Activated CD4-positive, alpha-beta T cell treated with anti-CD3 and anti-CD28 coated beads, Interleukin-2, Interleukin-6, amounts not matched to agents 100 ng/mL and 50 ng/mL, durations not matched to agents 16 hours and 8 hours (primary cell): Measurements from ENCODE around the gene CREB5.

Experiments used
- DNase-seq: peaks from one replicate; pipeline ENCODE4 v3.0.0-alpha.2; 2020

Gene CREB5

DNA sequence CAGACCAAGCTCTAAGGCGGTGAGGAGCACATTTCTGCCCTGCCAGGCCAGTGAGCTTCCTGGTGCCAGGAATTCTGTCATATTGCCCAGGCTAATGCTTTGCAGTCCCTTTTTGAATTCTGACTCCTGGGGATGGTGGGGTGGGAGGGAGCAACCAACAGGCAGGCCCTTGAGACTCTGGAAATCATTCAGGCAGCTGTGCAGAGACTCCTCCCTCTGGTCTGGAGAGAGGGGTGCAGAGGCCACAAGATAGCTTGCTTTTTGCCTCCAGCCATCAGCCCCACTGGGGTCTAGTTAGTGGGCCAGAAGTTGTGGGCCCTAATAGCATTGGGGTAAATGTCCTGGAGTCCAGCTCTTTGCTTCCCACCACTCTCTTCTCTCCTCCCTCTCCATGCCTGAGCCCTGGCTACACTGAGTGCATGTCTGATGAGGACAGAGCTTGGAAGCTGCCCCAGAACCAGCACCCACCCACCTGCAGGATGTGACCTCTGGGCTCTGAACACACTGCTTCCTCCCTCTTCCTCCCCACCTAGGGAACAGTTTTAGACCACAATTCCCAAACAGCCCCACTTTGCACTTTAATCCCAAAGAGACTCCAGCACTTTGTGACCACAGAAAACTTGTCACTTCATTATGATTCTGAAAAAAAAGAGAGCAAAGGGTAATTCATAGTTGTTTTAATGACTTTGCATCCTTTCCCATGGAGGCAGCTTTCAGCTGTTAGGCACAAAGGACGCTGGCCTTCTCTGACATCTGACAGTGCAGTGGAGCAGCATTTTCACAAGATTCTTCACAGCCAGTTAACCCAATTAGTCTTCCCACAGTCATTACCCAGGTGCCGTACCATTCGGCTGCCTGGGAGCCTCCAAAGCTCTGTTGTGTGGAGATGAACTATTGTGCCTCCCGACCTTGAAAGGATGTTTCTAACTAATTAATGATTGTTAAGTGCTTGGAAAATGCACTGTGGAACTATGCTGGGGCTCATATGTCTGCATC lies 283.3 kb downstream of the CREB5 start:
- no peak for DNase-seq

DNA sequence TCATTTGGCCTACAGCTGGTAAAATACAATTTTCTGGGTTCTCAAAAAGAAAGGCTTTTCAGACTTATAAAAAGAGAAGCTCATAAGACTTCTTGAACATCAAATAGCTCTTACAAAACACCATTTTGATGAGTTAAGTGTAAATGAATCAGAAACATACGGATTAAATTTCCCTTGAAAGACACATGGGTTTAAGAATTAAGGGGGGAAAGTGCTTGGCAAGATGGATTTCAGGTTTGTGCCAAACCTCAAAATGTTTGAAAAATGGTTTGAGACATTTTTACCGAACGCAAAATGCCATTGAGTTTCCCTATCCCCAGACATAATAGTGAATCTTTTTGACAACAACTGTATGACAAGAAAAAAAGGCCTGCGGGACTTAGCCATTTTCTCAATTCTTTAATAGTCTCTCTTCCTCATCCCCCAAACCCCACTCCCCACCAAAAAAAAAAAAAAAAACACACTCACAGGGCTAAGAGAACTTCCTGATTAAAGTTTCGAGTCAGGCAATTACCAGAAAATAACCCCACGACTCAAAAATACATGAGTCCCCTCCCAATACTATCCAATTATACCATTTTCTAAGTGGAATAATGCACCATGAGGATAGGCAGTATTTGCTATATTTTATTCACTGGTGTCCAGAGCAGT lies 285.7 kb downstream of the CREB5 start:
- DNase-seq = no peak

DNA sequence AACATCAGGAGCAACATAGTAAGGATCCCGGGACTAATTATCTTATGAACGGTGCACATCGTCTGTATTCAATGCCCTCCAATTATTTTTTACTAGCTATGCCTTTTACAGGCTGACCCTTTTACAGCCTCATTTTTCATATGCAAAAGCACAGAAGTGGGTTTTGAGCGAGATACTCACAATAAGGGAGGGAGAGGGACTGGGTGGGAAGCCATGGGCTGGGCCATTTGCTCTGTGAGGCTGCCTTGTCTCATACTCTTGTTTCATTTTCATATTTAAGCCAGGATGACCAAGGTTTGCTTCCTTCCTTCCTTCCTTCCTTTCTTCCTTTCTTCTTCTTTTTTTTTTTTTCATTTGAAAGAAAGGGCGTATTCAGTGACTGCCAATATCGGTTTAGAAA lies 286.5 kb downstream of the CREB5 start:
- no peak for DNase-seq

DNA sequence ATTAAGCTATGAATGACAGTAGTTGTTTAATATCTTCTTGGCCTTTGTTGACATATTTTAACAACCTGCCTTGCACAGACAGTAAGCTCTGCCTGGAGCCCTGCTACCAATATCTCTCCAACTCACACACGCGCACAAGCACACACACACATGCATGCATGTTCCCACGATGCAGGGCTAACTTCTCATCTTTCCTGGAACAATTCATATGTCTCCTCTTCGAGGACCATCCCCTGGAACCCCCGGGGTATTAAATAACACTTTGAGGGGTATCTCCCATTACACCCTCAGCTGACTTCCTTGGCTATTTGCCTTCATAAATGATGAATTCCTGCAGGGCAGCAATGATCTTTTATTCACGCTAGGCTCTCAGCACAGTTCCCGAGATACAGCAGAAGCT lies 287.8 kb downstream of the CREB5 start:
- DNase-seq = no peak

DNA sequence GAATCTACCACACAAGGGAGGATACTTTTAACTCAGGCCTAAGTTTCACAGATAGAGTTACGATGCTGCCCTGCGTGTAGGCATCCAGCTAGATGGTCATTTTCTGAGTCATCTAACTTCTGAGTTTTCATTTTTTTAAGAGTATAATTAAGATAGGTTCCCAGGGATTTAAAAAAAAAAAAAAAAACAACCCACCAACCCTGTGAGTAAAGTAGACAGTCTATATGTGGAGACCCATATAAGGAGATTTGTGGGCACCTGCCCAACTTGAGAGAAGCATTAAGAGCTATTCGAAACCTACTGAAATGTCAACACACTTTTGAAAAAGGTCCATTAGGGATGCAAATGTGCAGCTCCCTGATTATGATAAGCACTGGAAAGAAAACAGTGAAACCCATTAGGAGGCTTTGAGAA lies 288.5 kb downstream of the CREB5 start:
- no peak for DNase-seq

DNA sequence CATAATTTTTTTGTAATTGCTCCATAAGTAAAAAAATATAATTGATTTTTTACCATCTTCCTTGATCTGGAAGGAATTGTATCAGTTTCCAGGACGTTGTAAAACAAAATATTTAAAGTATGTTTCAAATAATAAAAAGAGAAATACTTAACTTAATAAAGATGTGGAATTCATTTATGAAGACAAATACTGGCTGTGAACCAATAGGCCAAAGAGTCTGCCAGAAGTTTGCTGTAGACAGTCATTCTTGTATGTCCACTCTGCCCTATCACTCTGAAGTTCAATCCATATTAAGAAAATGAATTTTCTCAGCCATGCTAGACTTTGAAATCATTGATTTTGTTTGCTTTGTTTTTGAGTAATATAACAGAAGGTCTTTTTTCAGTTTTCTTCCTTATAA lies 289.4 kb downstream of the CREB5 start:
- no peak for DNase-seq

DNA sequence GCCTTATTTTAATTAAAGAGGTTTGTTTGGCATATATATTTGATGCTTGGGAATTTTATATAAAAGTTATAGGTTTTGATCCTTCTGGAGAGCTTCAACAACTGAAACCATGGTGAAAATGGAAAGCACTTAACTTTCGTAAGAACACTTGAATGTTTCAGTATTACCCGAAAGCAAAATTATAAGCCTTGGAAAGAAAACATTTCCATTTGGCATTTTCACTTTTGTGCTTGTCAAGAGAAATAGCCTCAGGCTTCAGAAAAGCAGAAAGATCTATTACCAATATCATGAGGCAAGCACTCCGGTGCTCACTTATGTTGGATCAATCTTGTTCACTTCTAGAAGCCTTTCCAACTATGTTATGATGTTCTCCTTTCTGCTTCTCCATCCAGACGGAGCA lies 289.9 kb downstream of the CREB5 start:
- DNase-seq = no peak

DNA sequence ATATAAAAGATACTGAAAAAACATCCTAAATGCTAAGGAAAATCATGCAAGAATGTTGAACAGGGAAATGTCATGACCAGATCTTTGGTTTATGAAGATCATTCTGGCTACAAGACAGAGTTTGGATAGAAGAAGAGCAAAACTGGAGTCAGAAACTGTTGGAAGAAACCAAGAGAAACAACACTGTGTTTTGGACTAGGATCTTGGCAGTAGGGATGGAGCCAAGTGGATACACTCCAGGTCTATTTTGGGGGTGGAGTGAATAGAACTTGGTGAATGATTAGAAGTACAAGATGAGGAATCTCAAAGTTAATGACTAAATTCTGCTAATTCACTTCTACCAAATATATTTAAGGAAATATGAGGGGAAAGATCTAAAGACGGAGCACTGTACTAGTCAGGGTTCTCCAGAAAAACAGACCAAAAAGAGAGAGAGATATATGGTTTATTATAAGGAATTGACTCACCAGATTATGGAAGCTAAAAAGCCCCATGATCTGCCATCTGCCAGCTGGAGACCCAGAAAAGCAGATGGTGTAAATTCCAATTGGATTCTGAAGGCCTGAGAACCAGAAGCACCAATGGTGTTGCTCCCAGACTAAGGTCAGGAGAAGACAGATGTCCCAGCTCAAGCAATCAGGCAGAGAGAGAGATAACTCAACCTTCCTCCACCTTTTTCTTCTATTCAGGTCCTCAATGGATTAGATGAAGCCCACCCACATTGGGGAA lies 290.9 kb downstream of the CREB5 start:
- DNase-seq = no peak

DNA sequence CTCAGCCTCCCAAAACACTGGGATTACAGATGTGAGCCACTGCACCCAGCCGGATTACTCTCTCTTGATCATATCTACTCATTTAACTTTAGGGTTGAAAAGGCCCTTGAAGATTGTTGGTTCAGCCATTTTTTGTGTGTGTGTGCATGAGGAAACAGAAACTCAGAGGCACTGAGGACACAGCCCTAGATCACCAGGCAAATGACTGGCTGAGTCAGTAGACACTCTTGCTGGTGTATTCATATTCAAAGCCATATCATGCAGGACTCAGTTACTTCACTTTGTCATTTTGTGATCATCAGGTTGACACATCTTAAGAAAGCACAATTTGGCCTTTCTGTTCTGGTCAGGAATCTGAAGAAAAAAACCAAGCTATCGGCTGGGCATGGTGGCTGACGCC lies 292.4 kb downstream of the CREB5 start:
- DNase-seq = no peak

DNA sequence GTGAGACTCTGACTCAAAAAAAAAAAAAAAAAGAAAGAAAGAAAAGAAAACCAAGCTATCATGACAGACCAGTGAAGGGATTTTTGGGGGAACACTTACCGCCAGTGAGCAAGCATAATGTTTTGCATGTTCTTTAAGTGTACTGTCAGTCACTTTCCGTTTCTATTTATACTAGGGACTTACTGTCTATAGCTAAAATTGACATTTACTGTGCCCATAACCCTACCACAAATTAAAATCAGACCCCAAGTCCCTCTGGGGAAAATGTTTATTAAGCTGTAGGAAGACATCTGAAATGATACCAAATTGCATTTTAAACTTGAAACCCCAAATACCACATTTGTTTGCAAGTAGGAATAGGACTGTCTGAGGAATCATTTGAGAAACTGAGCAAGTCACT lies 293.0 kb downstream of the CREB5 start:
- no peak for DNase-seq

DNA sequence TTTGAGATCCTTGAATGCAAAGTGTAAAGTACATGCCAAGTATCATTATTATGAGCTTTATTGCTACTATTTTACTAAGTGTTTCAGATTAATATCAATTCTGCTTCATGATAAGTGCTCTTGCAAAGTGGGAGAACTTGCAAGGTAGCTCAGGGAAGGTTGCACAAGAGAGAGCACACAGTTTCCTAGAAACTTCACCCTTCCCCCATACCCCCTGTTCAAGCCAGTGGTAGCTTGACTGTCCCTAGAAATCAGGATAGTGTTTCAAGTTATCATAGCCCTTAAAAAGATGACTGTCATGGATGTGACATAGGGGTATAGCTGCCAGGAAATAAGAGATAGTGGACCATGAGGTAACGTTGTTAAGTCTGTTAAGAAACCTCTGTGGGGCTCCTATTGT lies 294.3 kb downstream of the CREB5 start:
- DNase-seq = no peak

DNA sequence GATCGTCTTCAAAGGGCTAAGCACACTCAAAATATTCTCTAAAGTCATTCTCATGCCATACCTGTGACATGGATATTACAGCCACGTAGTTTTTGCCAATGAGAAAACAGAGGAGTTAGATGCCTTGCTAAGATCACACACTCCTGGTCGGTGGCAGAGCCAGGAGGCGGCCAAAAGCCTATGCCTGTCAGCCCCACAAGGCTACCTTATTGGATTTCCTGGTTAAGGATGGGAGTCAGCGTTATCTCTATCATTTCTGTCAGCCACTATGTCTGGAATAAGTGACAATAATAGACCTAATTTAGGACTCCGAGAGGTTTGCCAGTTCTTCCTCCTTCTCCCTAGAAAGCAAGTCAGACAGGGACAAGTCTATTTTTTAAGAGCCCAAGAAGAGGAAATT lies 295.0 kb downstream of the CREB5 start:
- no peak for DNase-seq

DNA sequence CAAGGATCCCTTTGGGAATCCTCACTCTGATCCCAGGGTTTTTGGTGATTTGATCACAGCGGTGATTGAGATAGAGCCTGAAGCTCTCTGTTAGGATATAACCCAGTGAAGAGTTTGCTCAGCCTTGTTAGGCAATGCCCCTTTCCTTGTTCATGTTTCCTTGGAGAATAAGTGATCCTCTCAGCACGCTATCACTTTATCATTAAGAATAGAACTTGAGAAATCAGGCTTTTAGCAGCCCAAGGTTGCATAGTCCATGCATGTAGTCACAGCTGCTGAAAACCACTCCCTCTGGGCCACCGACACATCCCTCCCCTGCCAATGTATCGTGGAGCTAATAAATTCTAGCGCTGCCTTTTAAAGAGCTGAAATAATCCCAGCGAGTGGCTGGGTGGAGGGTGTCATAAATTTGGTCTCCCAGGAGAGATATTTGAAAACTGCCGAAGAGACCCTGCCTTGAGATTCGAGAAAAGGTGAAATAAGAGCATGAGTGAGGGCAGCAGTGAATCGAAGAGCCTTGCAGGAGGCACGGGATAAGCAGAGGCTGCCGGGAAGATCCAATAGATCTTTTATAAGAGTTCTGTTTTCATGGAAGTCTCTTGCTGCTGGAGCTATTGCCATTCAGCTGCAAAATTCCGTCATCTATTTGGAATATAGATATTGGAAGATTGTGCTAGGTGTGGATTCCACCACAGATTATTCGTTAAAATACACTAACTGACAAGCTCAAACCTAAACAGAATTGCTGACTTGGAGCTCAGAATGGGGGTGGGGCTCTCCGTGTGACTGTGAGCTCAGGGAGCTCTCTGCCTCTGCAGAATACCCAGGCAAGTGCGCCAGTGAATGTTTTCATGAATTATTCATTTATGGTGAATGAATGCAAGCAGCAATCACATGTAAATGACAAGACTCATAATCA lies 296.0 kb downstream of the CREB5 start:
- DNase-seq = no peak

DNA sequence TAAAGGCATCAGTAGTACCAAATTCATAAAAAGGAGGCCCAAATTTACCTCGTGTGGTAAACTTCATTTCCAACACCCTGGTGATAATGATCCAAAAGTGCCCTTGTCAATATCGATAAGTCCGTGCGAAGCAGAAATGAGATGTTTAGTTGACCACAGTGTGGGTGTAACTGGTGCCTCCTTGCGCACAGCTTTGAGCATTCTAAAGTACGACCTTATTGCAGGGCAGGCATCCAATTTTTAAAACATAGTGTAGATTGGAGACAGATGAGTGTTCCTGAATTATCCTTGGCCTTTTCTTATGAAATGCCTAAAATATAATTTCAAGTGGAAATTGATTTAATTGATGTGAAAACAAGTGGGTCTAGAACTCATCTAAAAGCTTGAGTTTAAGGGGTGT lies 297.4 kb downstream of the CREB5 start:
- DNase-seq = no peak

DNA sequence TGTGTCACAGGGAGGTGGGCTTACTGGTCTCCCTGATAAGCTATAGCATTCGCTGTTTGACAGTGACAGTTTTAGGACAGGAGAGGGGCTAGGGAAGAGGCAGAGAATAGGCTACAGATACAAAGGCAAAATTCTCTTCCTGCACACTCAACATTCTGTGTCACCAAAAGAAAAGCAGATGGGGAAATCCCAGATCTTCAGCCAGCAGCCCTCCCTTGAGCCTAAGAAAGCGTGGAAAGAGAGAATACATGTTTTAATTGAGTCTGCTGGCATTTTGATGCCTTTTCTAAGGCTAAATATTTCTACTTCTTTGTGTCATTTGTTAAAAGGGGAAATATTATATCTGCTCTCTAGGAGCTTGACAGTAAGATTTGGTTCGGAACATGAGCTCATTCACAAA lies 298.8 kb downstream of the CREB5 start:
- DNase-seq = no peak

DNA sequence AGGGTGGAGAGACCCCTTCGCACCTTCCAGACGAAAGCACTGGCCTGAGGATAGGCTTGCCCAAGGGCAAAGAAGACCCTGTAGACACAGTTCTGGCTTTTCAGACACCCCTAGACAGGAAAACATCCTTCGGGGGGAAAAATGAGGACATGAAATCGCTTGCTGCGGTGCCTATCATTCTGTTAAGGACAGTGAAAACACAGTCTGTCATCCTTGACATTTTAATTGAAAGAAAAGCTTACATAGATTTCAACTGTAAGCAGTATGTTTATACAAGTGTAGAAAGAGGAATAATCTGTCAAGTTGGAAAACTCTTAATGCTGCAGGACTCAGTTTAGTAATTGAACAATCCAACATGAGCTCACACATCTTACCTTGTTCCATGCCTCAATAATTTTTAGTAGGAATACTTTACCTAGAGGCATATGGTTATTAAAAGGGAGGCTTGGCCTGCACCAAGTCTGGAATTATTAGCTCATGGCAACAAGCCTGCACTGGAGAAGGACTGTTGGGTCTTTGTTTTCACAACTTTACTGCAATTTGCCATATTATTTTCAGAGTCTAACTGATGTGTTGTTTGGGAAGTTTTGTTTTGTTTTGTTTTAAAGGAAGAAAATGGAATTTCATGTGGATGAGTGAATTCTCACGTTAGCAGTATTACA lies 302.3 kb downstream of the CREB5 start:
- no peak for DNase-seq

DNA sequence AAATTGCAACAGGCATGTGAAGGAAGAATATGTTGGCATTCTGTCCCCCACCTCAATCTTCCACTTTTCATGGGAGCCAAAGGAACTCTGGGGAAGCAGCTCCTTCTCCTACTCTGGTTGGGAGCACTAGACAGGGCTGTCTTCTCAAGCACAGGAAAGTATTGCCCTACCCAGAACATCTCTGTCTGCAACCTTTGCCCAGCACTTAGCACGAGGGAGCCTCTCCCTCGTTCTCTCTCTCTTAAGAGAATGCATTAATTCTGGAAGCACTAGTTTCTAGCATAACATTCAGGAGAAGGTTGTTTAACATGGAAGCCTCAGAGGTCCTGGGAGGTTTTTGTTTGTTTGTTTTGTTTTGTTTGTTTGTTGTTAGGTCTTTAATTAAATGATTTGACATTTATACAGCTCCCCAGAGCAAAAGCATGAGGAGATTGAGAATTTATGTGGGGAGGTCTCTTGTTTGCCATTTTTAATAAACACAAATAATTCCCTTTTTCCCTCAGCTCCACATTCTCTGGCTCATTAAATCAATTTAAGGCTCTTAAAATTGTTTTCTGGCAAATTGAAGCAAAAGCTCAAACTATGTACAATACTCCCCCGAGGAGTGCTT lies 305.2 kb downstream of the CREB5 start:
- DNase-seq = no peak

DNA sequence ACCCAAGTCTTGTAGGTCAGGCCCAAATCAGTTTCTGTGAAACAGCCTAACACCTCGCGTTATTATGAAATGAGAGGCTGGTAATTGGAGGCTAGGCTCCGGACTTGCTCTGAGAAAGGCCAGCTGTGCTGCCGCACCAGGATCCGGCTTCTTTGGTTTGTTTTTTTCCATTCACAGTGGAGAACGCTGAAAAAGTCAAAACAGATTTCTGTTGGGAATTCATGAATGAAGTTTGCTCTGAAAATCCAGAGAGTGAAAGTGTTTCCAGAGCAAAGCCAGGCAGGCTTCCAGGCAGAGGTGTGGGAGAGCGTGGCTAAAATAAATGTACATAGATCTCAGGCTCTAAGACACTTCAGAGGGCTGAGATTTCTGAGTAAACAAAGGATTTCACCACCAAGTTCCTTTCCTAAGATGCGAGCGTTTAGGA lies 305.8 kb downstream of the CREB5 start:
- no peak for DNase-seq

DNA sequence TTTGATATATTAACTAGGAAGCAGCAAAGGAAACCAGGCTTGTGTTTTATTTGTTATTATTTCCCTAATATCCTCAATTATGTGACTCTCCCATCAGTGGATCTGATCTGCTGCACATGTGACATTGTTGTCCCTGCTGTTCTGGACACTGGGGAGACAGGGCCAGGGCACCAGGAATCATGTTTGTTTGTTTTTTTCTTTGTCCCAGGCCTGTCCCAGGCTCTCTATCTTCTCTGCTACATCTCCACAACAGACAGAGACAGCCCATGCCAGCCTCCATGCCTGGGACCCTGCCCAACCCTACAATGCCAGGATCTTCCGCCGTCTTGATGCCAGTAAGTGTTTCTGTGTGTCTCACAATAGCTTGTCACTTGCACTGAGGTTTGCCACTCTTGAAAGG lies 306.2 kb downstream of the CREB5 start:
- no peak for DNase-seq

DNA sequence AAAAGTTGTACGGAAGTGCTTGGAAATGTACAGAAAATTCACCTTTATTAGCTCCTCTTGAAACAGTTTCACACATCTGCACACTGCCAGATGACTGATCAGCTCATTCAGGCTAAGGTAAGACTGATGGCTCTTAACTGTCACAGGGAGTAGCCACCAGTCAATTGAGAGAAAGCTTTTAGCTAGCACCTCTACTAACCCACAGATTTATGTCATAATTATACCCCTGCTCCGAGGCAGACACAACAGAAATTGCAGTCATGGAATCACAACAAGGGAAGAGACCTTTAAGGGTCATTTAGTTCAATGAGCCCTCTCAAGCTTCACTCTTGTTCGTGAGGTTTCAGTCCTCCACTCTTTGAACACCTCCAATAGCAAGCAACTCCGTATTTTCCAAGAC lies 310.4 kb downstream of the CREB5 start:
- DNase-seq = no peak

DNA sequence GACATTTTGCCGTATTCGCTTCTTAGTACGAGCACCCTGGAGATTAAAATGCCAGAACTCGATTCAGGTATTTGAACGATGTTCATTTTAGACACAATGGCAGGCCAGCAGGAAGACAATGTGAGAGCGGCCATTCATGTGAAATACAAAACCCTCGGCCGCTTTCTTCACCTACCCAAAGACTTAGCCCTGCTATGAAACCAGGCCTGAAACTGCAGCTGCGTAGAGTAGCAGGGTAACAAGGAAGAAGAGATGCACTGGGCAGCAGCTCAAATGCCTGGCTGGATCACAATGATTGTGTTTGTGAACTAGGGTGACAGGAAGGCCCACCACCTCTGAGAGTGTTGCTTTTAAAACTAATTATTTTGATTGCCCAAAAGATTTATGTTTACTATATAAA lies 311.0 kb downstream of the CREB5 start:
- DNase-seq = no peak

DNA sequence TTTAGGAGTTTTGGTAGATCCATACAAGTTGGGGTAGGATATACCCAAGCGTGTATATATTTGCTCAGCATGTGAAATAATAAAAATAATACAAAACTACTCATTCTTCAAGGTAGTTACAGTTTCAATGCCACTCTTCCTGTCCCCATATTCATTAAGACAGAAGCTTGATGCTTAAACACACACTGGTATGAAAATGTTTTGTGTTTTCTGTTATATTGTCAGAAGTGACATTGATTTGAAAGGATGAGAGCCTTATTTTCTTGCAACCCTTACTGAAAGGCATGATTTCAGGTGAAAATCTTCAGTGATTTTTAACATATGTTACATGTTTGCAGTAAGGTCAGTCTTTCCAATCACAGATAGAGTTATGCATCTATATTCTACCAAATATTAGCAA lies 312.2 kb downstream of the CREB5 start:
- no peak for DNase-seq
